ENCODE data around the gene SOX8.

DNA sequence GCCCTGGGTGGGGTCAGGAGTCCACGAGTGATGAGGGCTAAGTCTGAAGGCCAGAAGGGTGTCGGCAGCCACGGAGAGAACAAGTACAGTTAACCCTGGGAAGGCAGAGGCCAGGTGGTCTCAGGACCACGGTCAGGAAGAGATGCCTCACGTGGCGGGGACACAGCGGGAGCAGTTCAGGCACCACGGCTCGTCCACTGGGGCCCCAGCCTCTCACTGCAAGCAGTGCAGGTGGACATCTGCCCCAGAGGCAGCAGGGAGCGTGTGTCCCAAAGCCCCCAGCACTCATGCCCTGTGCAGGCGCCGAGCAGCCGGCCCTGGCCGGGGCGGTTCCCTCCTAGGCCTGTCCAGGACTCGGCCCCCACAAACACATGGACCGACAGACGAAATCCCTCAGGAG, 15.5 kb upstream of the SOX8 start:
- TF ChIP-seq, protein P1, sequence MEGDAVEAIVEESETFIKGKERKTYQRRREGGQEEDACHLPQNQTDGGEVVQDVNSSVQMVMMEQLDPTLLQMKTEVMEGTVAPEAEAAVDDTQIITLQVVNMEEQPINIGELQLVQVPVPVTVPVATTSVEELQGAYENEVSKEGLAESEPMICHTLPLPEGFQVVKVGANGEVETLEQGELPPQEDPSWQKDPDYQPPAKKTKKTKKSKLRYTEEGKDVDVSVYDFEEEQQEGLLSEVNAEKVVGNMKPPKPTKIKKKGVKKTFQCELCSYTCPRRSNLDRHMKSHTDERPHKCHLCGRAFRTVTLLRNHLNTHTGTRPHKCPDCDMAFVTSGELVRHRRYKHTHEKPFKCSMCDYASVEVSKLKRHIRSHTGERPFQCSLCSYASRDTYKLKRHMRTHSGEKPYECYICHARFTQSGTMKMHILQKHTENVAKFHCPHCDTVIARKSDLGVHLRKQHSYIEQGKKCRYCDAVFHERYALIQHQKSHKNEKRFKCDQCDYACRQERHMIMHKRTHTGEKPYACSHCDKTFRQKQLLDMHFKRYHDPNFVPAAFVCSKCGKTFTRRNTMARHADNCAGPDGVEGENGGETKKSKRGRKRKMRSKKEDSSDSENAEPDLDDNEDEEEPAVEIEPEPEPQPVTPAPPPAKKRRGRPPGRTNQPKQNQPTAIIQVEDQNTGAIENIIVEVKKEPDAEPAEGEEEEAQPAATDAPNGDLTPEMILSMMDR (IDR thresholded peaks at IDR 0.05): no peak
- TF ChIP-seq EZH2 (IDR thresholded peaks at IDR 0.05) (no peak), EZH2phosphoT487 (IDR thresholded peaks at IDR 0.05) (no peak)

Data from neural progenitor cell (in vitro differentiated cells).